HG03196 (cell line): ENCODE measurements around the gene TMEM145.

Experiments used
- ATAC-seq: cut with Tn5 transposase; IDR thresholded peaks from one replicate; pipeline ENCODE4 v1.9.1; 2021; ENCODE audit not compliant: unreplicated experiment

TMEM145 gene

DNA sequence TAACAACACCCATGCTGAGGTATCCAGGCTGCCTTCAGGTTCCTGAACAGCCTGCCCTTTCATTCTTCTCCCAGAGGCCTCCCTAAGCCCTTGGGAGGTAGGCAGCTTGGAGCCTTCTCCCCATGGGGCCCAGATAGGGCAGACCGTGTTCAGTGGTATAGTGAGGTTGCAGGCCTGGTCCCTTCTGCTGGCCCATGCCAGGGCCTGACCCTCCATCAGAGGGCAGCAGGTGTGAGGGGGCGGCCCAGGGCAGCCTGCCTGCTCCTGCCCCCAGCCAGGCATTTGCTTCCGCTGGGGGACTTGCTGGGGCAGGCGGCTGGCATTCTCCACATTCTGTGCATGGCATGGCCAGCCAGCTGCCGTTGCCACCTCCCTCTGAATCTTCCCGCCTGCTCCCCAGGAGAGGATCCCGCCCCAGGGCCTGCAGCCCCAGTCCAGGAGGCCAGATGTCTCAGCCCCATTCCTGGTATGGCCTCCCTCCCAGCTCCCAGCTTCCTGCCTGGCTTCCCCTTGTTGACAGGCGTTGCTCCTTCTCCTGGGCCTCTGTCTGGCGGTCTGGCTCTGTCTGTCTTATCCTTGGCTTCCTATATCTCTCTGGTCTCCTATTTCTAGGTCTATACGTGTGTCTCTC, 35.2 kb upstream of the TMEM145 start:
- no peak for ATAC-seq

DNA sequence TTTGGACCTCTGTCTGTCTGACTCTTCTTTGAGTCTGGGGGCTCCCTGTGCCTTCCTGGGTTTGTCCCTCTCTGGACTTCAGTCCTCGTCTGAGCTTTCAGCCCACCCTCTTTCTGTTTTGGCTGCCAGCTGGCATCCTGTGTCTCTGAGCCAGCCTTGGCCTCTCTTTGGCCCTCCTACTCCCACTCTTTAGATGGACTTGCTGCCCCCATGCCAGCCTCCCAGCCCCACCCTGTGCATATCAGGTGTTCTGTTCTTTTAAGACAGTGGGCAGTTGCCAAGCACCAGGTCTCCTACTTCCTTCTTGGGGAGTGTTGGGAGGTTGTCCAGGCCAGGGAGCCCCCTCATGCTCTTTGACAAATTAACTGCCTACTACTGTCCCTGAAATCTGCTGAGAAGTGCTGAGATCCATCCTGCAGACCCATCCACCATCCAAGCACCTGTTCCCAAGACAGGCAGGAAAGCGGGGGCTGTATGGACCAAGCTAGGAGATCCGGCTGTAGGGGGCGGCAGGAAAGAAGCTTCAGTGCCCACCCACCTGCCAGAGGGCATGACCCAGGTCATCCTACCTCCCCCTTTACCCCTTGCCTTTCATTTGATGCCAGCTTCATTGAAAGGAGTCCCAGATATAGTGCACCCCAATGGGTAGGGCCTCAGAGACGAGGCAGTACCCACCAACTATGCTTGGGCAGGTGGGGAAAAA, 34.5 kb upstream of the TMEM145 start:
- ATAC-seq = no peak

DNA sequence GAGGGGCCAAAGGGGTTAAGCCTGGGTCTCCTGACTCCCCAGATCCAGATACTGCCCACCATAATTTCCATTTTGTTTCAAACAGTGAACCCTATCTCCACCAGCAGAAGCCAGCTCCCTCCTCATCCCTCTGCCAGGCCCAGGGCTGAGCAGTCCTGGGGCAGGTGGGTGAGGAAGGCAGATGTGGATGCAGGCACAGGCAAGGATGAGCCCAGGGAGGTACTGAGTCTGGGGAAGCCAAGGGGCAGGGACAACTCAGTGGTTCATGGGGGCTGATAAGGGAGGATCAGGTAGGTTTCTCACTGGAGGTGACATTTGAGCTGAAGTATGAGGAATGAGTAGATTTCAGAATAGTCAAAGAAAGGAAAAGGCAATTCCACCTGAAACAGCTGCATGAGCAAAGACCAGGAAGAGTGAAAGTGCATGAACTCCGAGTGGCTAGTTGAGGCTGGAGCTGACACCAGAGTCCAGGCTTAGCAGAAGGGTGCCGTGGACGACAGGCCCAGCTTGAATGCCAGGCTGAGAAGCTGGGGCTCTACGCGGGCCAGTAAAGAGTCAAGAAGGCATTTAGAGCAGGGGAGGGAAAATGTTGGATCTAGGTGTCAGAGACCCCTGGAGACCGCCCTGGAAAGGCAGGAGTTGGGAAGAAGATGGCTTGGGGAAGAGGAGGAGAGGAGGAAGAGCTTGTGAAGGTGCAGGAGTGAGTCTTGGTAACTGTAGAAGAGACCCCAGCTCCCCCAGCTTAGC, 33.8 kb upstream of the TMEM145 start:
- no peak for ATAC-seq

DNA sequence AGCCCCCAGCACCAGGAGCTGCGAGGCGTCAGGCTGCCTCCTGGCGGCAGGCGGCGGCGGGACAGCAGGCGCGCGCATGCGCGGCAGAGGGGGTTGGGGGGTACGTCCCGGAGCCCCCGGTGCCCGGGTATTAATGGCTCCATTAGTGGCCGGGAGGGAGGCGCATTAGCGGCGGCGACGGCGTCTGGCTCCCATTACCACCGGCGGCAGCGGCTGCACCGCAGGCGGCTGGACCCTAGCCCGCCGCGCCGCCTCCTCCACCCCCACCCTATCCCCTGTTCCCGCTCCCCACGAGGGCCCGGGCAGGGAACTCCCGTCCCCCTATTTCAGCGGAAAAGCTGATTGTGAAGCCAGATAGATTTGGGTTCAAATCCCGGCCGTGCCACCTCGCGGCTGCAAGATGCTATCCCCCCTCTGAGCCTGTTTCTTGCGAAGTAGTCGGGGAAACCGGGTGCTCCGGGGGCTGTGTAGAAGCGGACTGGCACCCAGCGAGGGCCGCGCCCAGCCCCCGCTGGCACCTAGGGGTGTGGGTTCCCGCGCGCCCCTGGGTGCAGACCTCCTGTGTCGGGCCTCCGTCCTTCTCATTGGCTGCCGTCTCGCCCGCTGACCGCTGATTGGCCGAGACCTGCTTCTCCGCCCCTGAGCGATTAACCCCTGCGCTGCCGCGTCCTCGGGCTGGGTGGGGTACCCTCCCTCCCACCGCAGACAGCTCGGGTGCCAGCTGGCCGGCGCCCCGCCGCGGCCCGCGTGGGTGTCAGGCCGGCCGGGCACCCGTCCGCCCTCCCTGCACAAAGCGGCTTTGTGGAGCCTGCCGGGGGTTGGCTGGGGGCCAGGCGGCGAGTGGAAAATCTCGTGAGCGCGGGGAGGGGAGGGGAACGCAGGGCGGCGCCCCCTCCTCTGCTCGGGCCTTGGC, 33.0 kb upstream of the TMEM145 start:
- ATAC-seq = no peak

DNA sequence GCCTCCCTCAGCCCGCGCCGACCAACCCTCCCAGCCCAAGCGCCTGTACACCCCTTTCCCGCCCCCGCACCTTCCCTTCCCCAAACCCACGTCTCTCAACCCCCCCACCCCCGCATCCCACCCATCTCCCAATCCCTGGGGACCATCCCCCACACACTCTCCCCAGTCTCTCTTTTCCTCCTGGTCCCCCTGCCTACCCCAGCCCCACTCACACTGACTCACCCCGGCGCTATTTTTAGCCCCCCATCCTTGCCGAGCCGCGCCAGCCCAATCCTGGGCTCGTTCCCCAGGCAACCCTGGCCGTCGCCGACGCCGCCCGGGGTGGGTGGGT, 32.3 kb upstream of the TMEM145 start:
- no peak for ATAC-seq

DNA sequence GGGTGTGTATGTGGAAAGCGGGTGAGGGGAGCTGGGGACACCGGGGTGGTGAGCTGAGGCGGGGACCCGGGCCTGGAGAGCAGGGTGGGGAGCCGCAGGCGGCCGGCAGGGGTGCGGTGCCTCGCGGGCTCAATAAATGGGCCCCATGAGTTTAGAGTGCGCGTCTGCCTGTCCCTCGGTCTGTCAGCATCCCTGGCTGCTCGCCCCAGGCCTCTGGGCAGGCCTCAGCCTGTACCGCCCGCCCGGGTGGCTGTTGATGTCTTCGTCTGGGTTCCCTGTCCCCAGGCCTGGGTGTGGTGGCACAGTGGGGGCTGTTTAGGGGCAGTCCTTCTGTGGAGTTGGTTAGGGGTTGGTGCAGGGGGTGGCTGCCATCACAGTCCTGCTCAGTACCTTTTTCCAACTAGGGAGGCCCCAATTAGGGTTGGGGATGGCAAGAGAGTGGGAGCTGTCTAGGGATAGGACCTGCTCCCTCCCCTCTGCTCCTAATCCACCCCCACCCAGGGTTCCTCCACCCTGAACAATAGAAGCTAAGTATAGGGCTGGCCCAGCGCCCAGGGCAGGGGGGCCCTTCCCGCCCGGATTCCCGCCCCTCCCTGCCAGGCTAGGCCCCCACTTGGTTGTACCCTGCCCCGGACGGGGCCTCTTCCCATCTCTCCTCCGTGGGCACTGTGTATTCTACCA, 31.8 kb upstream of the TMEM145 start:
- no peak for ATAC-seq

DNA sequence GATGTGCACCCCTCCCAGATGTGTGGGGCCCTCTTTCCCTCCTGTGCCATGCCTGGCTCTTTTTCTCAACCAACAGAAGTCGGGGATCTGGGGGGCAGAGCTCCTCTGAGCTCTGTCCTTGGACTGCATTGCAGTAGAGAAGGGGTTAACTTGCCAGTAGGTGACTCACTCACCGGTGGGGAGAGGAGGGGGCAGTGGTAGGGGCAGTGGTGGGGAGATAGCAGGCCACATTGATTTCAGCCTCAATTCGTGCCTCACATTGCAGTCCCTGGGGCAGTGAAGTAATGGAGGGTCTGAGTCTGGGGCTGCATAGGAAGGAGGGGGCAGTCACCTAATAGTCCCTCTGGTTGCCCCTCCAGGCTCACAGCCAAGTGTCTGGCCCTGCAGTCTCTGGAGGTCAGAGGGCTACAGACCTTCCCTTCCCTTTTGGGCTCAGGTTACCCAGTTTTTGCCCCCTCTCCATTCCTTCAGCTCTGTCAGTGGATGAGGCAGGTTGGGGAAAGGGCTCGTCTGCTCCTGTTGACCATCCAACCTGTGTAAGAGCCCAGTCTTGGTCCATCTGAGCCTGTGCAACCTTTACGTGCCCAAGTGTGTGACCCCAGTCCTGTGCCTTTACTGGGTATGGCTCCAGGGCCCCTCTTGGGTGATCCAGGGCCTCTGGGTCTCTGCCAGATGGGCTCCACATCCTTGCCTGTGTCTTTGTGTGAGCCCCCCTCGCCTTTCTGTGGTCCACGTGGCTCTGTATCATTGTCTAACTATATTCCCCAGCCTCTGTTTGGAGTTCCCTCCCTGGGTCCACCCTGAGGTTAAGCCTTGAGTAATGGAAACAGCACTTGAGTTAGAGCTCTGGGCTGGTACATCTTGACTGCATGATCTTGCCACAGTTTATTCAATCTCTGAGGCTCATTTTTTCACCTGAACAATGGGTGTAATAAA, 31.0 kb upstream of the TMEM145 start:
- ATAC-seq = no peak

DNA sequence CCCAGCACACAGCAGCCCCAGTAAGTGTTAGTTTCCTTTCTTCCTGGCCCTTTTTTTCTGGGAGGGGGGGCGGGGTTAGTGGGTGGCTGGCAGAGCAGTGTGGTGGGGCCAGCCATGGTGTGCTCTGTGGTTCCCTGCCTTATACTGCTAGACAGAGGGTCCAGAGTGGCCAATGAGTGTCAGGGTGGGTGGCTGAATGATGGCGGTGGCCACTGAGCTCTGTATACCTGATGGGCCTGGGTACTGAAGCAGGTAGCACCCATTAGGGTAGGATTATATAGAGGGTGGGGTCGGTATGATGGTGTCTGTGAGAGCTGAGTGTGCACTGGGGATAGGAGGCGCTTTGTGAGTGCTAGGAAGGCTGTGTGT, 30.3 kb upstream of the TMEM145 start:
- ATAC-seq = no peak

DNA sequence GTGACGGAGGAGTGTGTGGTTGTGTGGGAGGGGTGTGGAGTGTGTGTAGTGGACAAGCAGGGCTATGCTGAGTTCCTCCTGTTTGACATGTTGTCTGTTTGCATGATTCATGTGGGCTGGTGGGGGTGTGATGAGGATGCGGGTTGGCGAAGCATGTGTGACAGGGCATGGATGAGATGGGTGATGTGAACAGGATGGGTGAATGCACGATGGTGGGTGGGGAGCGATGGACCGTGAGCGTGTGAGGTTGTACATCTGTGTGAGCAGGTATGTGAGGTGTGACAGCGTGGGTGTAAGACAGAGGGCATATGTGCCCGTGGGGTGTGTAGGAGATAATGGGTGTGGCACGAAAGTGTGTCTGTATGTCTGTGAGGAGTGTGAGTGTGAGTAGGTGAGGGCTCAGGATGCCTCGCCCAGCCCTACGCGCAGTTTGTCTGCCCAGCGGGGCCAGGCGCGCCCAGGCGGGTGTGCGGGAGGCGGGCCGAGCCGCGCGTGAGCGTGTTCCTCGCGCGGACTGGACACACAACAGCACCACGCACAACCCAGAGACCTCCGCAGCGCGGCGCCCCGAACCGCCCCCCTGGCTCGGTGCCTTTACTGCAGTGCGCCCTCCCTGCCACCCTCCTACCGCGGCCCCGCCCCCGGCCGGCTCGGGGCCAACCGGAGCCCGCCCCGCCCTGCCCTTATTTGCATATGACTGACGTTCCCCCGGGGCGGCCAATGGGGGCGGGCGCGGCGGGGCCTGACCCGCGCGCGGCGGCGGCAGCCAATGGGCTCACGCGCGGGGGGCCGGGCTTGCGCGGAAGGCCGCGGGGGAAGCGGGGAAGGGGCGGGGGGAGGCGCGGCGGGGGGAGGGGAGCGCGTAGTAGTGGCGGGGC, 29.7 kb upstream of the TMEM145 start:
- ATAC-seq = peak; percentile 44

DNA sequence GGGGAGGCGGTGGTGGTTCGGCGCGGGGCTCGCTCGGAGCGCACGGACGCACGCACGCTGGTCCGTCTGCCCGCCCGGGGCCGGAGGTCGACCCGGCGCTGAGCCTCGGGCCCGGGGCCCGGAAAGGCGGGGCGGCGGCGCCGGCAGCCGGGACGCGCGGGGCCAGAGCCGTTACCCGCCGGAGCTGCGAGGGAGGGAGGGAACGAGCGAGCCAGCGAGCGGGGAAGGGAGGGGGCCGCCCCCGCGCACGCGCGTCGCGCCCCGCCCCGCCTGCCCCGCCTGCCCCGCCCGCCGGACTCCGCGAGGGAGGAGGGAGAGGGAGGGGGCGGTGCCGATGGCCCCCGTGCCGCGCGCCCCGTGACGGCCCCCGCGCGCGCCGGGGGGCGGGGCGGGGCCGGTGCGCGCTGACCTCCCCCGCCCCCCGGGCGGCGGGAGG, 29.0 kb upstream of the TMEM145 start:
- ATAC-seq = peak; percentile 21

DNA sequence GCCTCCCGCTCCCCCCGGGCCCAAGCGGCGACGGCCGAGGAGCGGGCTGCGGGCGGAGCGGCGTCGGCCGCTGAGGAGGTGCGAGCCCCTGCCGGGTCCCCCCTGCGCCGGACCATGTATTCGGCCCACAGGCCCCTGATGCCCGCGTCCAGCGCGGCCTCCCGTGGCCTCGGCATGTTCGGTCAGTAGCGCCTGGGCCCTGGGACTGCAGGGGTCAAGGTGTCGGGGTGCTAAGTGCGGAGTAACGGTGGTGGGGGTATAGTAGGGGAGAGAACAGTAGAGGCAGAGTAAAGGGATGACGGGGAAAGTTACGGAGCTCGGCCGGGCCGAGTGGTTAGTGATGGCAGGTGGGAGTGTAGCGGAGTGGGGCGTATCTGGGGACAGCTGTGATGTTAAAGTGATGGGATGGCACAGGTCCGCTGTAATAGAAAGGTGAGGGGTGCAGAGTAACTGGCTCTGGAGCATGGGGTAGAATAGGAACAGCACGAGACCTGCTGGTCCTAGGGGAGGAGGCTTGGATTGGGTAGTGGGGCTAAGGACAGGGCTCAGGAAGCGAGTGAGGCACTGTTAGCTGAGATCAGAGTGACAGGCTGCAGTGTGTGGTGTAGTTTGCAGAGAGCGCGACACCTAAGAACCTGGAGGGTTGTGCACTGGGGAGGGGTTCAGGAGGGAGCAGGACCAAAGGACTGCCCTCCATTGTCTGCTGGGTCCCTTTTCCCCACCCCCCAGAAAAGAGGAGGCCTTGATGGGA, 28.3 kb upstream of the TMEM145 start:
- ATAC-seq = no peak

DNA sequence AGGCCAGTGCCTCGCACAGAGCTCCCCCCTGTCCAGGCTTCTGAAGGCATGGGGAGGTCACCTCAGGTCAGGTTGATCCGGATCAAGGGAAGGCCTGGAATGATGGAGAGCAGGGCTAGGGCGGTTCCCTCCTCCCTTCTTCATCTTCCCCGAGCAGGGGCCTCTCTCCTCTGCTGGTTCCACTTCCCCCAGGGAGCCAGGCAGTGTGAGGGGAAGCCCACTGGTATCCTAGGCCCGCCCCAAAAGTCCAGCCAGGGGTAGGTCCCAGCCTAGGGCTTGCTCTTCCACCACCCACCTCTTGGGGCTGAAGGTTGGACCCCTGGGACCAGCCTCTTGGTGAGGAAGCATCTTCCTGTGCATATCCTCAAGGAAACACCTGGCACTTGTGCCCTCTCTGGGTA, 27.6 kb upstream of the TMEM145 start:
- no peak for ATAC-seq

DNA sequence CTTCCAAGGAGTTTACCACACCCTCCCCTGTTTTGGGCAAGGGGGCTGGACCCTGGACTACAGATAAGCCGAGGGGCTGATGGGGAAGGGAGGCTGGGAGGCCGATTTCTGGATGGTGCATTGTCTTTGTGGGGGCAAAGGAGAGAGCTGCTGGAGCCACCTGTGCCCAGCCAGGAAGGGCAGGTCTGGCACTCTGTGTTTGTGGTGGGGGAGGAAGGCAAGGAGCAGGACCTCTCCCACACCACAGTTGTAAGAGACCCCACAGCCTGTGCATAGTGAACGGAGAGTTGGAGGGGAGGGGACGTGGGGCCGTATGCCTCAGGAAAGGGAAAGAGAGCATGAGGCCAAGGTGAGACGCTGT, 27.1 kb upstream of the TMEM145 start:
- ATAC-seq = no peak

DNA sequence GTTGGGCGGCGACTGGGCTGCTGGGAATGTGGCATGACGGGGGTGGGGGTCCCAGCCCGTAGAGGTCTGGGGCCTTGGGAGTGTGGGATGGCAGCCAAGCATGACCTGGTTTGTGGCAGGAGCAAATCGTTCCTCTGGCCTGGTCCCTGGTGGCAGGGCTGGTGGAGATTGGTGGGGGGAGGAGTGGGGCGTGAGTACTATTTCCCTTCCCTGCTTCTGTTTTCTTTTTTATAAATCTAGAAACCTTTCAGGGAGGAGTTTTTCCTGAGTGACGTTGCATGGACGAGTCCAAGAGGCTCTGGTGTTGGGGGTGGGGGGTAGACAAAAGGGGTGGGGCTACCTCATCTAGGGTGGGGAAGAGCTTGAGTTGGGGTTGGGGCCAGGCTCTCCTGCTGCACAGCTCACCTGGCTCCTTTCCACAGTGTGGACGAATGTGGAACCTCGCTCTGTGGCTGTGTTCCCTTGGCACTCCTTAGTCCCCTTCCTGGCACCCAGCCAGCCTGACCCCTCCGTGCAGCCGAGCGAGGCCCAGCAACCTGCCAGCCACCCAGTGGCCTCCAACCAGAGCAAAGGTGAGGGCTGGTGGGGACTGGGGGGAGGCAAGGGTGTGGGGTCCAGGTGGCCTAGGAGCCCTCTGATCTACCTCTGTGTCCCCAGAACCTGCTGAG, 26.6 kb upstream of the TMEM145 start:
- no peak for ATAC-seq

DNA sequence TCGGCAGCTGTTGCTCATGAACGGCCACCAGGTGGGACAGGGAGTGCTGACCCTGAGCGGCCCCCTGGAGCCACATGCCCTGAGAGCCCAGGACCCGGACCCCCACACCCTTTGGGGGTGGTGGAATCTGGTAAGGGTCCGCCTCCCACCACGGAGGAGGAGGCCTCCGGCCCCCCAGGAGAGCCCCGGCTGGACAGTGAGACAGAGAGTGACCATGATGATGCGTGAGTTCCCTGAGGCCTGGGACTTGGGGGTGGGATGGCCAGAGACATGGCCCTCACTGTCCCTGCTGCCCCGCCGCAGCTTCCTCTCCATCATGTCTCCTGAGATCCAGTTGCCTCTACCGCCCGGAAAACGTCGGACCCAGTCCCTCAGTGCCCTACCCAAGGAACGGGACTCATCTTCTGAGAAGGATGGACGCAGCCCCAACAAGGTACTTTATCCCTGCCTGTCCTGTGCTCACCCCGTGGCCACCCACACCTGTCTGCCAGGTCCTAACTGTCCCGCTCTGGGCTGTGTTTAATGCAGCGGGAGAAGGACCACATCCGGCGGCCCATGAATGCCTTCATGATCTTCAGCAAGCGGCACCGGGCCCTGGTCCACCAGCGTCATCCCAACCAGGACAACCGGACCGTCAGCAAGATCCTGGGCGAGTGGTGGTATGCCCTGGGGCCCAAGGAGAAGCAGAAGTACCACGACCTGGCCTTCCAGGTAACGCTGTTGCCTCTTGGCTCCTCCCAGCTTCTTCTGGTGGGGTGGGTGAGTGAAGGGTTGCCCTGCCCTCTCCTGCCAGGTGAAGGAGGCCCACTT, 25.9 kb upstream of the TMEM145 start:
- ATAC-seq = no peak

DNA sequence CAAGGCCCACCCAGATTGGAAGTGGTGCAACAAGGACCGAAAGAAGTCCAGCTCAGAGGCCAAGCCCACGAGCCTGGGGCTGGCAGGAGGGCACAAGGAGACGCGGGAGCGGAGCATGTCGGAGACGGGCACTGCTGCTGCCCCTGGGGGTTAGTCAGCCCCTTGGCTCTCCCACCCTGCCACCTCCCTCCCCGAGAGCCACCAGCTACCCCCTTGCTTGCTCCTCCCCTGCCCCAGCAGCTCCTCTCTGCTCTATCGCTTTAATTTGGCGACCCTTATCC, 25.3 kb upstream of the TMEM145 start:
- ATAC-seq = no peak

DNA sequence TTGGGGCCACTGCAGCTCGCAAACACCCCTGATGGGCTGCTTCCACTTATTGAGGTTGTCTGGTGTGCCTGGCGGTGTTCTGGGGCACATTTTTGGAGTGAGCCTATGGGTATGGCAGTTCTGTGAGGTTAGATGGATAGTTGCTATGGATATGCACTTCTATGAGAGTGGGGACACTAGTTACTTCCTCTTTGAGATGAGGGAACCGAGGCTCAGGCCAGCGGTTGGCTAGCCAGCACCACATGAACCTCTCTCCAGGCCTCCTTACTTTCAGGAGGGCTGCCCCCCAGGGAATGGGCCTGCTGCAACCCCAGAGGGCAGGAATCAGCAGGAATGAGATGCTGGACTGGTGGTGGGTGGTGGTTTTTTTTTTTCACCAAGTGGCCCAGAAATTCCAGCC, 24.7 kb upstream of the TMEM145 start:
- no peak for ATAC-seq
